GM18951 (cell line): ENCODE measurements around the gene SLC6A19.

ENCODE experiments used
- POLR2A ChIP-seq: IDR thresholded peaks from 4 replicates; pipeline ENCODE4 v1.6.1; 2011; ENCODE audit warnings: mild to moderate bottlenecking; ENCODE audit not compliant: insufficient read length, insufficient read depth; ENCODE audit errors: extremely low read depth
- in situ Hi-C: fragments of 300-500 bp; cut with MboI; formaldehyde crosslinking; loops from one replicate; pipeline ENCODE4 v1.12.0; 2022; ENCODE audit warnings: low sequenced_read_pairs, mixed read lengths, inconsistent platforms; ENCODE audit not compliant: unreplicated experiment

Gene SLC6A19

DNA sequence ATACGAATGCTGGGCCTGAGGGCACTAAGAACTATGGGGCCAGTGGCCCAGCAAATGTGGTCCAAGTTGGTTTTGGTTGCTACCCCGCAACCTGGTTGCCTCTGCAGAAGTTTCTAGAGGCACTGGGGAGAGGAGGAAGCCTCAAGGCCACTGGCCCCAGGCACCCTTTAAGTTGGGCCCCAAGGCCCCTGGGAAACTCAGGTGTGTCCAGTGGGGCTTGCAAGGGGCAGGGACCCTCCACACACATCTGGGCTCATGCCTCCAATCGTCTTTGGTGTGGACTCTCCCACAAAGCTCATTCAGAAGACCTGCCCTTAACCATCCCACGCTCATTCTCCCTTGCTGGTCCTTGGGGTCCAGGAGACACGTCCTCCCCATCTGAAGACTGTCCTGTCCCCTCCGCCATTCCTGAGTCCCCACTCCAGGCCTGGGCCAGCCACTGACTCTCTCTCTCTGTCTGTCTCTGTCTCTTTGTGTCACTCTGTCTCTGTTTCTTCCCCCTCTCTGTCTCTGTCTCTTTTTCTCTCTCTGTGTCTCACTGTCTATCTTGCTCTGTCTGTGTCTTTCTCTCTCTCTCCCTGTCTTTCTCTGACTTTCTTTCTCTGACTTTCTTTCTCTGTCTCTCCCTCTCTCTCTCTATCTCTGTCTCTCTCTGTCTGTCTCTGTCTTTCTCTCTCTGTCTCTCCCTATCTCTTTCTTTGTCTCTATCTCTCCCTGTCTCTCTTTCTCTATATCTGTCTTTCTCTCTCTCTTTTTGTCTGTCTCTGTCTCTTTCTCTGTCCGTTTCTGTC, 3.3 kb upstream of the SLC6A19 start:
- in situ Hi-C loops = no loop called here
- no peak for TF ChIP-seq POLR2A

DNA sequence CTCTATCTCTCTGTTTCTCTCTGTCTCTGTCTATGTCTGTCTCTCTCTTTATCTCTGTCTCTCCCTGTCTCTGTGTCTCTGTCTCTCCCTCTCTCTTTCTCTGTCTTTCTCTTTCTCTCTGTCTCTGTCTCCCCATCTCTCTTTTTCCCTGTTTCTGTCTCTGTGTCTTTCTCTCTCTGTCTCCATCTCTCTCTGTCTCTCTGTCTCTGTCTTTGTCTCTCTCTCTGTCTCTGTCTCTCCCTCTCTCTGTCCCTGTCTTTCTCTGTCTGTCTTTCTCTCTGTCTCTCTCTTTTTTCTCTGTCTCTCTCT, 2.1 kb upstream of the SLC6A19 start:
- in situ Hi-C loops = no loop called here
- TF ChIP-seq POLR2A = no peak

DNA sequence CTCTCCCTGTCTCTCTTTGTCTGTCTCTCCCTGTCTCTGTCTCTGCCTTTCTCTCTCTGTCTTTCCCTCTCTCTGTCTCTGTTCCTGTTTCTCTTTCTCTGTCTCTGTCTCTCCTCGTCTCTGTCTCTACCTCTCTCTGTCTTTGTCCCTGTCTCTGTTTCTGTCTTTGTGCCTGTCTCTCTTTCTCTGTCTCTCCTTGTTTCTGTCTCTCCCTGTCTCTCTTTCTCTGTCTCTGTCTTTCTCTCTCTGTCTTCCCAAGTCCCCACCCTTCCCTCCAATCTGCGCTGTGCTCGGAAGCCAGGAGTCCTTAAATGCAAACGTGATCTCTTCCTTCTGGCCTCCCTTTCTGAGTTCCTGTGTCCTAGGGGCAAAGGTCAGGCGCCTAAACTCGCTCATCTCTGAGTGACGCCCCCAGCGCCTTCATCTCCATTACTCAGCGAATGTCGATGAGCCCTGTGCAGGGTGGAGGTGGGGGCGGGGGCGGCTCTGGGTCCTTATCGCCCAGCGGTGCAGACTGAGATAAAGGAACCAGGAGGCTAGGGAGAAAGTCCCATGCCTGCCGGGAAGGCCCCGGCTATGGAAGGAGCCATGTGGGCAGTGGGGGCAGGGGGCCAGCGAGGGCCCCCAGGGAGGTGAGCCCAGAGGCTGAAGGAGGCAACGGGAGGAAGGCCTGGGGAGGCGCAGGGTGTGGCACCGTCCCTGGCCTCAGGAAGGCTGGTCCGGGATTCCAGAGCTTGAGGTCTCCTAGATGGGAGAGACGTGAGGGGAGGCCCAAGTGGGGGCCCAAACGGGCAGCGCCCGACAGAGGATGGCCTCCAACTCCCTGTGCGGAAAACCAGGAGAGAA, 1.5 kb upstream of the SLC6A19 start:
- no peak for TF ChIP-seq POLR2A
- in situ Hi-C loops = no loop called here

DNA sequence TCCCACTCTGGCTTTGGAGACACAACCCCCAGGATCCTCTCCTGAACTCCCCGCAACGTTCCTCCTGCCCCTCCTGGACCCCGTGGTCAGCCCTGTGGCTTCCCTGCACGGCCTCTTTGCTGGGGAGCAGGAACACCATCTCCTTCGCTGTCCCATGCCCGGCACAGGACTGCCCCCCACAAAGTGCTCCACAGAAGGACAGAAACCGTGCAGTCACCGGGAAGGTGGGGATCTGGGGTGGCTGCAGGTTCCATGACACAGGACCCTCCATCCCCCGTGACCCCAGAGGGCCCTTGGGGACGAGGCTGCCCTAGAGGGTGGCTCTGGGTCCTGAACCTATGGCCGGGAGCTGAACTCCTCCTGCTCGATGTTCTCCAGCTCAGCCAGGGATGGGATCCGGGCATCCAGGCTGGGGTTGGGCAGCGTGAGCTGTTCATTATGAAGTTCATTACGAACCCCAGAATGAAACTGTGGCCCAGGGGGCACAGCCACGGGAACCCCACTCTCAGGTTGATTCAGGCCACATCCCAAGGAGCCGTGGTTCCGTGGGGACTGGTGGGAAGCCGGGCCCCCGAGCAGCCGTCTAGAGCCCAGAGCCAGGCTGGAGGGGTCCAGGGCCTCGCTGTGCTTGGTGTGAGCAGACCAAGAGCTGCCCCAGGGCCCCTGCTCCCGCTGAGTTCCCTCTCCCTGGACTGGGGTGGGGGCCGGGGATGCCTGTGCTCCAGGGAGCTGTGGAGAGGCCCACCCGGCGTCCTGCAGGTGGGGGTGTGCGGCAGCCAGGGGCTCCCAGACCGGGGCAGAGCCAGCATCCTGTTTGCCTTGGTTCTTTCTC, 684 bp upstream of the SLC6A19 start:
- no peak for TF ChIP-seq POLR2A
- in situ Hi-C loops = no loop called here

DNA sequence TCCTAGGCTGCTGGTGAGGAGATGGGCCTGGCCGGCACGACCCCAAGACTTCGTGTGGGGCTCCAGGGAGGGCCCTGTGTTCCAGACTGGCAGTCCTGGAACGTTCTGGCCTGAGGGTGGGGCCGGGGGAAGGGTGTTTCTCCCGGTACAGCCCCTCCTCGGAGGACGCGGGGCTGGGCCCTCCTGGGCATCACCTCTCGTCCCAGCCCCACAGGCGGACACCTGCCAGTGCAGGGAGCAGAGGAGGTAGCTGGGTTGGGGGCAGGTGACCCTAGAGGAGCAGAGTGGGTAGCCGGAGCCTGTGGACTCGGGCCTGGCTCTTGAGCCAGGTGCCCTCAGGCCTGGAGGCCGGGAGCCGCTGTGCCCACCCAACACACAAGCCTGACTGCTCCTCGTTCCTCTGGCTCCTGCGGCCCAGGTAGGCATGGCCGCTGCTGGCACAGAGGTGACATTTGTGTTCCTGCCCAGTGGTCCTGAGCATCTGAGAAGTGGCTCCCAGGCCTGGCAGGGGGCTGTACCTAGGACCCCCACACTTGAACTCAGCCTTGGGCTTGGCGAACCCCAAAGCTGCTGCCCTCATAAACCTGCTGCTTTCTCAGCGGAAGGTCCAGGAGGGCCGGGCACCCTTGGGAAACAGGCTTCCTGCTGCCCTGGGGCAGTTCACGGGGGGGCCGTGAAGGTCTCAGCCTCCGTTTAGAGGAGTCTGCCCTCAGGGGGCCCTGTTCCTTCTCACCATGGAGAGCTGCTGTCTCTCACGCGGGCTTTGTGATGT, 817 bp downstream of the SLC6A19 start:
- in situ Hi-C loops = no loop called here
- TF ChIP-seq POLR2A = no peak

DNA sequence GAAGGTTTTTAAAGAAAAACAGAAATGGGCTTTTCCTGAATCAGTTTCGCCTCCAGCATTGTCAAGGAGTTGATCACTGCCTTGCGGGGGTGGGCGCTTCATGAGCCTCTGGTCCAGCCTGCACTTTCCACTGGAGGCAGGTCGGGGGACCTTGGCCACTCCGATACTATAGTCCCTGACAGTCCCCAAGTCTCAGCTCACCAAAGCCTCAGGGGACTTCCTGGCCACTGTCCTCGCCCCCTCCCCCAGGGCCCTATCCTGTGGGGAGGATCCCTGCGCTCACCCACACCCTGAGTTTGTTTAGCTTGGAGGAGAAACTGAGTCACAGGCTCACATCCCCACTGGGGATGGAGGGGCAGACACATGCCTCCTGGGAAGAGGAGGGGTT, 1.4 kb downstream of the SLC6A19 start:
- no peak for TF ChIP-seq POLR2A
- in situ Hi-C loops = no loop called here

DNA sequence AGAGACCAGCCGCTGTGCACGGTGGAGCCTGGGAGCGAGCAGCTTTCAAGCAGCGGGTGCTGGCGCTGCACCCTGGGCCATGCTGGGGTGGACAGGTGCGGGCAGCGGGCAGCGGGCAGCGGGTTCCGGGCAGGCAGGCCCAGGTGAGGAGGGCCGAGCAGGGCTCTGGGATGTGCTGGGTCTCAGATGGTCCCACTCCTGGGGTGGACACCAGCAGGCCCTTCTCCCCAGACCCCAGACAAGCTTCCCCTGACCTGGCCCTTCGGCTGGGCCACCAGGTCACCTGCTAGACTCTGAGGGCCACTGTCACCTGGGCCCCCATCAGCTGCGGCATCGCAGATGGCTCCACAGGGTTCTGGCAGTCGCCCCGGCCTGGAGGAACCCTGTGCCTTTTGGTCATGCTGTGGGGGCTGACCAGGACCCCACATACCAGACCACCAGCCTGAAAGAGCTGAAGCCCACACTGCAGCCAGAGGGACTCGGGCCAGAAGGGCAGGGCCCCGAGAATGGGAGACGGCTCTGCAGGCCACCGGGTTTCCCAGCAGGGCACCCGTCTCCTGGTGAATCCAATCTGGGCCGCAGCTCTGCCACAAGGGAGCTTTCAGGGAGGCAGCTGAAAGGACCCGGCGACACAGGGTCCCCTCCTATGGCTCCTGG, 2.0 kb downstream of the SLC6A19 start:
- no peak for TF ChIP-seq POLR2A
- in situ Hi-C loops = no loop called here

DNA sequence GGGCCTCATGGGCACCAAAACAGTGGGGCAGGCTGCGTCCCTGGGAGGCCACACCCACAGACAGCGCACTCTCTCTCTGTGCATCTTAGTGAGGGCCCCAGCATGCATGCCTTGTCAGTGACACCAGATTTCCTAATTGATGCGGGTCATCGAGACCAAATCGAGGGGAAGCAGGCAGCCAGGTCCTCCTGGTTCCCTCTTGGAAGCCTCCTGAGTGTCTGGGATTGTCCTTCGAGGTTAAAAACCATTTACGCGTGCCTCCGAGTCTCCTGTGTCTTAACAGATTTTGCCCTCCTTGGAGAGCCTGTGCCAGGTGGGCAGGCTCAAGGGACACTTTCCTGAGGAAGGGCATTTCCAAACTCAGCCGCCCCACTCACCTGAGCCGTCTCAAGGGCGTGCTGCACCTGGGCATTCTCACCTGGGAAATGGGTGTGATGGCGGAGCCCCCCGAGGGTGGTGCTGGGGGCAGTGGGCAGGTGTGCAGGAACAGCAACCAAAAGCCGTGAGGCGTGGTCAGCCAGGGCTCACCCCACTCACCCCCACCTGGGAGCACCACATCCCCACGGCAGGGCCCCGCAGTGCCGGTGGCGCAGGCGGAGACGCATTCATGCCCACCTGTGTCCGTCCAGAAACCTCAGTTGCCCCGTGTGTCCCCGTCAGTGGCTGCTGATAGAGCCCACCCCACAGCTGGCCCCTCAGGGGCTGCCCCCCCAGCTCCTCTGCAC, 2.7 kb downstream of the SLC6A19 start:
- no peak for TF ChIP-seq POLR2A
- in situ Hi-C loops = no loop called here

DNA sequence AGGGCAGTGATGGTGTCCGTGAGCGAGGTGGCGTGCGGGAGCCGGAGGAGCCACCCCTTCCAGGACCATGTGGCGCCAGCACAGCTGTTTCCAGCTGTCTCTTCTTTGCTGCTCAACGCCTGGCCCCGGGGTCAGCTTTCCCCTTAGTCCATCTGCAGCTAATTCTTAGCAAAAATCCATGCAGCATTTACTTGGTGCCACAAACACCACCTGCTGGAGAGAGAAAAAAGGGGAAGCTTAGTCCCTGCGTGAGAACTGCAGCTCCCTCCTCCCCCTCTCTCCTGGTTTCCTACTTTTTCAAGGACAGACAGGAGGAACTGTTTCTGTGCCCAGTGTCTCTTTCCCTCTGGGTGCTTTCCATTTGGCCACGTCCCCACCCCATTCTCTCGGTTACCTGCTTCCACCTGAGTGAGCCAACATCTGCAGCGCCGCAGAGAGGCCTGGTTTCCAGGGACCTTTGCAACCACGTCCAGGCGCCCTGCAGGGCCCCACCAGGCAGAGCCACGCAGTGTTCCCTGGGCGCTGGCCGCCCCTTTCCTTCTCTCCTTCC, 3.4 kb downstream of the SLC6A19 start:
- TF ChIP-seq POLR2A = no peak
- in situ Hi-C loops = no loop called here

DNA sequence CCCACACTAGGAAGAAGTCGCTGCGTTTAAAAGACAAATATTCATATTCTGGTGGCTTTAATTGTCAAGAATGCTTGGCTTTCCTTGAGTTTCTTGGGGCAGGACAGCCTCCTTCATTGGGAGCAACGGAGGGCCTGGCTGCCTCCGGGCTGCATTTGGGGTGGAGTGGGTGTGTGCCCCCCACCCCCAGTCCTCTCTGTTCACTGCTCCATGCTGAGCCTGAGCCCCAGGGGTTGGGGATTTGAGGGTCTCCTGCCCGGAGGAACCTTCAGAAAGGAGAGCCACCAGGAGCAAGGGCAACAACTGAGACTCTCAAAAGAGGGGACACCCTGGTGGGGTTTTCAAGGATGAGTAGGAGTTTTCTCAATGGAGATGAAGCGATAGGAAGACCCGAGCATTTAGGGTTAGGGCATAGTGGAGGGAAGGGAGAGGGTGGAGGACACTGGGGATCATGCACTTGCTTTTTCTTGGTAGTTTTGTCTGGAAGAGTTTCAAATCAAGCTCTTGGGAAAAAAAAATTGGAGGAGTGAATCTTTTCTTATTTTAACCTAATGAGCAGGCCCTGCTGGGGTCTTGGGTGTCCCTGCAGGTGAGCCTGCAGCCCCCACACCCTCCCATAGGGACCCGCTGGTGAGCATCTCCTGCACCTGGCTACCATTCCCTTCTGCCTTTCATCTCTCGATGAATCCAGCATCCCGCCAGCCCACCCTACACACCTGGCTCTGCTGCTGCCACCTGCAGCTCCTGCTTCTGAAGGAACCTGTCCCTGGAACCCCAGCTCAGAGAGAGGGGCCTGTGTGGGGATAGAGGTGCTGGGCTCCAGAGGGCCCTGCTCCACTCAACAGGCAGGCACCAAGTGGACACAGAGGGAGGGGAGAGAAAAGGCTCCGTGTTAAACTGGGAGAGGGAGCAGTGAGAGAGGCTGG, 4.1 kb downstream of the SLC6A19 start:
- no peak for TF ChIP-seq POLR2A
- in situ Hi-C loops = no loop called here
